H1 (cell line): ENCODE results near the gene DNAJA1. TPM values are rescaled to one million over a fixed set of nuclear protein-coding genes. Genes with fewer than 3 reads are reported as not detected.

Source experiments
- BRCA1 ChIP-seq: IDR thresholded peaks from 2 replicates; pipeline ENCODE4 v1.6.1; 2012; ENCODE audit warnings: low read depth, low read length, improper control_type of control experiment
- GABPA ChIP-seq: IDR thresholded peaks from 2 replicates; pipeline ENCODE4 v1.6.1; 2011; ENCODE audit warnings: mild to moderate bottlenecking, low read length, moderate library complexity, borderline replicate concordance; ENCODE audit not compliant: insufficient read depth
- TEAD4 ChIP-seq: IDR thresholded peaks from 2 replicates; pipeline ENCODE4 v1.6.1; 2012; ENCODE audit warnings: low read depth, low read length, inconsistent platforms, mixed read lengths
- polyA plus RNA-seq, 7 experiments: library from polyadenylated mRNA; depleted of rRNA in 3 of 7; stranded (reverse) in 5 of 7; unstranded in 2 of 7; fragments of >200 nt in 5 of 7; fragments of 200-250 nt in 2 of 7; gene quantifications; 1 replicate in 5 of 7; 2 replicates in 1 of 7; 4 replicates in 1 of 7; pipeline versions ENCODE4 v1.2.1 to v1.2.3, GENCODE V29; 2011 to 2013; ENCODE audit warnings: missing spikeins in 2 of 7, mixed read lengths in 2 of 7
- total RNA-seq: library from RNA; stranded (reverse); fragmentation: NEBNext Ultra II Directional; extraction: Animal tissue kit (Norgen Biotek cat#: 25700); gene quantifications from 2 replicates; pipeline ENCODE4 v1.2.1, GENCODE V29; 2021

Gene DNAJA1
- total and polyA plus RNA-seq, 2 of the 8 experiments (the other 6 are each of a cell fraction or from before 2014, with no cell fraction given), result 54.4 to 159 TPM

GRCh38 chr9:33082128-33082527, 57.1 kb downstream of the DNAJA1 start (continued):
- no peak for TF ChIP-seq BRCA1
- TF ChIP-seq TEAD4, result no peak
- no peak for TF ChIP-seq GABPA
- TF ChIP-seq, all 59 proteins: peak for 0
